HCEC 1CT (cell line): Measurements from ENCODE around the gene HSDL1.

ENCODE experiments used
- DNase-seq: peaks from one replicate; pipeline ENCODE4 v3.0.0-alpha.2; 2017

HSDL1 gene

DNA sequence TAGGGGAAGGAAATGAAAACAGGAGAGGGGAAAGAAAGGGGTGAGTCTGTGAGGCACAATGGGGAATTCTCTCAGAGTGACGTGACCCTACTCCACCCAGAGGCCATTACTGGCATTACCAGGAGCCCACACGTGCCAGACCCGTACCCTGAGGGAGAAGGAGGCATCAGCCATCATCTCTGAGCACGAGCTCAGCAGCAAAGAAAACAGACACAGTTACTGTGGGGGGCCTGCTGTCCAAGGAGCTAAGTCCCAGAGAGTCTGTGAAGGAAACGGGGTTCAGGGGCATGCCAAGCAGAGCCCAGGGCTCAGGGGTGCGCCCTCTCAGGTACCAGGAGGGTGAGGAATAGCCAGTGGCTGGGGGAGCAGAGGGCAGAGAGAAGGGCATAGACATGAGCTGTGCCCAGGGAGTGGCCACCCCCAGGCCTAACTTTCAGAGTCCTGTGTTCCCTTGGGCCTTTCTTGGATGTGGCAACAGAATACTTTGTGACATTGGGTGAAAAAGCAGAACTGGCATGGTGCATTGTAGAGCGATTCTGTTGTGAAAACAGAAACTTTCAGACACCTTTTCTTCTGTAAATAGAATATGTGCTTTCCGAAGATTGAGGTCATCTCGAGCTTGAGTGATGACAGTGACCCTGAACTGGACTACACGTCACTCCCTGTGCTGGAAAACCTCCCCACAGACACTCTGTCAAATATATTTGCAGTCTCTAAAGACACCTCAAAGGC, 30.5 kb upstream of the HSDL1 start:
- DNase-seq = peak; percentile 60

DNA sequence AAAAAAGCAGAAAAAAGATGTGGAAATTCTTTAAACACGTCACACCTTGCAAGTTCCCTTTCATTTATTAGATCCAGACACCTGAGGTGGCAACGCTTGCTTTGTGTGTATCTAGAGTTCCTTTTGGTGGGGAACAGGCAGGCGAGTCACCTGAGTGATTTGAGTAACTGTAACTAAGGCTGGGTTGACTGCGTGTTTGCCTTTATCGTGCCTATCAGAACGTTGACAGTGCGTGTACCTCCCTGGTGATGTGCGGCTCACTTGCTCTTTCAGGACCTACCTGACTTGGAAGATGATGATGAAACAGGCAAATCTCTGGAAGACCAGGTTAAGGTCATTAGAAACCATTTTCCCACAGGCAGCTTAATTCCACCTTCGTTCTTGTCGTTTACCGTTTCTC, 29.4 kb upstream of the HSDL1 start:
- no peak for DNase-seq

DNA sequence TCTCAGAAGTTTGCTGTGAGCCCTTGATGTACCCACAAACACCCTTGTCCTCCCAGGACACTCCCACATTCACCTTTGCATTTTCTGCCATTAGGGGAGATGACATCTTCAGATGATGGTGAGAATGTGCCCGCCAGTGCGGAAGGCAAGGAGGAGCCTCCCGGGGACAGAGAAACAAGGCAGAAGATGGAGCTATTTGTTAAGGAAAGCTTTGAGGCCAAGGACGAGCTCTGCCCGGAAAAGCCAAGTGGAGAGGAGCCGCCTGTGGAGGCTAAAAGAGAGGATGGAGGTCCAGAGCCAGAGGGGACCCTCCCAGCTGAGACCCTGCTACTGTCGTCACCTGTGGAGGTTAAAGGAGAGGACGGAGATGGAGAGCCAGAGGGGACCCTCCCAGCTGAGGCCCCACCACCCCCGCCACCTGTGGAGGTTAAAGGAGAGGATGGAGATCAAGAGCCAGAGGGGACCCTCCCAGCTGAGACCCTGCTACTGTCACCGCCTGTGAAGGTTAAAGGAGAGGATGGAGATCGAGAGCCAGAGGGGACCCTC, 24.9 kb upstream of the HSDL1 start:
- DNase-seq = no peak

DNA sequence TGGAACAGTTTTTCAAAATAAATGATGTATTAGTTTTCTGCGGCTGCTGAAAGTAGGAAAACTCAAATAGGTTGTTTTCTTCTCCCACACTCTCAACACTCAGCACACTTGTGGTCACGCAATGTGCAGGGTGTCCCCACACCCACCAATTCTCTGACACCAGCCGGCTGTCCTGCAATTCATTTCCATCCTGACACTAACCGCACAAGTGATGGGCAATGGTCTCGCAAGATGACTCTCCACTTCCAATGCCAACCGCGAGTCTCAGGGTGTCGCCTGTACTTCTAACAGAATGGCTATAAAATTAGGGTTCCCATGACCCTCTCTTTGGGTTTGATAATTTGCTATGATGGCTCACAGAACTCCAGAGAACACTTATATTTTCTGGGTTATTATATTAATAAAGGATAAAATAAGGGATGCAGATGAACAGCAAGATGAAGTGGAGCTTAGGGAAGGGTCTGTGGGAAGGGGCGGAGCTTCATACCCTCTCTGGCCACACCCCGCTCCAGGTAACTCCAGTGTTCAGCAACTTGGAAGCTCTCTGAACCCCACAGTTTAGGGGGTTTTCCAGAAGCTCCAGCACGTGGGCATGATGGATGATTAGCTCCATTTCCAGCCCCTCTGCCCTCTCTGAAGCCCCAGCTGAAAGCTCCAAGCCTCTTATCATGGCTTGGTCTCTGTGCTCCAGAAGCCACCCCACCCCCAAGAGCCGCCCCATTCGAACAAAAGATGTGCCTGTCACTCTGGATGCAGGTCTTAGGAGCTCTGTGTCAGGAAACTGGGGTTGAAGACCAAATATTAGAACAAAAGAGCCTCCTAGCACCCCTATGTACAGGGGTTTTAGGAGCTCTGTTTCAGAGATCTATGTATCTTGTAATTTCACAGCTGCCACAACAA, 22.1 kb upstream of the HSDL1 start:
- DNase-seq = no peak

DNA sequence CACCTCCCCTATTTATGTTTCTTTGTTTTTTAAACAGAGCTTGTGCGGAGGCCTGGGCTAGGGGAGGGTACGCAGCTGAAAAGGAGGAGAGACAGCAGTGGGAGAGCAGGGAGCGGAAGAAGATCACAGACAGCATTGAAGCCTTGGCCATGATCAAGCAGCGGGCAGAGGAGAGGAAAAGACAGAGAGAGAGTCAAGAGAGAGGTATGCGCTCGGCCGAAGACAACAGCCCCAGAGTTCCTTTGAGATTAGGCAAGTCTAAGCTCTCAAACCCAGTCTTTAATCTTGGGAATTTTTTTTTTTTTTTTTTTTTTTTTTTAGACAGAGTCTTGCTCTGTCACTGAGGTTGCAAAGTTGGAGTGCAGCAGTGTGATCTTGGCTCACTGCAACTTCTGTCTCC, 20.8 kb upstream of the HSDL1 start:
- no peak for DNase-seq

DNA sequence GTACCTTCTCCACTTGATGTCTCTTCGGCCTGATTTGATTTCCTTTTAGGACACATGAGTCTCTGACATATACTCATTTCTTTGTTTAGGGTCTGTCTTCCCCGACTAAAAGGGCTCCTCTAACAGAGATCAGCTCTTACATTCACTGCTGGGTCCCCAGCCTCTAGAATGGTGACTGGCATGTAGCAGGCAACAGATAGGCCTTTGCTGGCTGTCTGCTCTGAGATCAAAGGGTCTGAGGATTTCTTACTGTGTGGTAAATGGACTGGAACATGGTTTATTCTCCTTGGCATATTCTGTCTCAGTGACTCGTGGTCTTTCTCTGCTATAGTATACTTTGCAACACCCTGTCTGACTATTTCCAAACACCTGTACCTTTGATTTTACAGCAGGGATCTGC, 16.8 kb upstream of the HSDL1 start:
- DNase-seq = no peak

DNA sequence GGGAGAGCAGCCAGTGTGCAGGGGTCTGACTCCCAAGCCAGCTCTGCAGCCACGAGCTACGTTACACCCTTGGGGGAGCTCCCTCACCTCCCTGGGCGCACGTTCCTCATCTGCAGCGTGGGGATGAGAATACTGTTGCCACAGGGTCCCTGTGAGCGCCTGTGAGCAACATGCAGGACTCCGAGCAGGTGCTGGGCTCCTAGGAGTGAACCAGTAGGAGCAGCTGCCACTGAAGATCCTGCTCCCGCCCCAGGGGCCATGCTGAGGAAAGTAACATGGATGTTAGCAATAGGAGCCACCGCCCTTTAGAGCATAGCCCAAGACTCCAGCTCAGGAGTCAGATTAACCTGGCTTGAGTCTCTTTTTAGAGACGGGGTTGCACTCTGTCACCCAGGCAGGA, 16.1 kb upstream of the HSDL1 start:
- no peak for DNase-seq

DNA sequence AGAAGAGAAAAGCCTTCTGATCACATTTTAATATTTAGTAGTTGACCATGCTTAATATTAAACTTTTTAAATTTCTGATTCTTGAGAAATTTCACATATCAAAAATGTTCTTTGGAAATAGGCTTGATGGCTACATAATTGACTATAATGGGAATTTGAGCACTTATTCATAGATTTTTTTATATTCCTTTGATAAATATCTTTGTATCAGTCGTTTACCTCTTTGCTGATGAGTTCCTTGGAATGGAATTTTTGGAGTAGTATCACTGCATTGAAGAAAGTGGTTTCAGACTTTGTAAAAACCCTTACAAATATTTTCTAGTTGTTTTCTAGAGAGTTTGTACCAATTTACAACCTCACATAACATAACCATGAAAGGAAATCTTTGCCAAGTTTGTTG, 14.8 kb upstream of the HSDL1 start:
- no peak for DNase-seq

DNA sequence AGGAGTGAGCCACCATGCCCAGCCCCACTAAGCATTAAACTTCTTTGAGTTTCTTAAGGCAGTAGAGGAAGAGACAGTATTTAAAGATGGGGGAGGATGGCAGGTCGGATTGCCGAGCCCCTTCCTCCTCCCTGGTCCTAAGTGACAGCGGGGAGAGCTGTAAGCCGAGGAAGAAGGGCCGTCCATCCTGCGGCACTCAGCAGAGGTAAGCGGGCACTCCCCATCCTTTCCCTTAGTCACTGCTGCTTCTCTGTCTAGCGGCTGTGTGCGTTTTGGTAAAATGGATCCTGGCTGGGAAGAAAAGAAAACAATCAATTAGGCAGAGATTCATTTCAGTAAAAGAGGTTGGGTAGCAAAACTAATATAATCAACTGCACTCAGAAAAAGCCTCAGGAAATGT, 14.0 kb upstream of the HSDL1 start:
- no peak for DNase-seq

DNA sequence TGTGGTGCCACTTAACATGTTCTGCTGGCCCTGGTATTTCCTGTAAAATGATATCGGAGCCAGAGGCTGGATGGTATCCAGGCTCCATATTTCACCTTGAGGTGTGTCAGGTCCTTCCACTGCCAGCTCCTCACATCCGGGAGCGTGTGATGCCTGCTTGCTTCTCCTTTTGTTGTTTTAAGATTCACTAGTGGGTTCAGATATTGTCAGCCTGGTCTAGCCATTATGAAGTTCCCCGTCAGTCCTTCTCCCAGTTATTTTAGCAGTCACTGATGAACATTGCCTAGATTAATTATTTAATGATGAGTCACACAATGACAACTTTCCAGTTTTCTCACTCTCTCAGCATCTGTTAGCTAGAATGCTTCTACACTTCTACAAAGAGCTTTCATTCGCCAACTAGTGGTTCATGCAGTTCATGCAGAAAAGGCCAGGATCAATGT, 11.4 kb upstream of the HSDL1 start:
- DNase-seq = peak; percentile 34

DNA sequence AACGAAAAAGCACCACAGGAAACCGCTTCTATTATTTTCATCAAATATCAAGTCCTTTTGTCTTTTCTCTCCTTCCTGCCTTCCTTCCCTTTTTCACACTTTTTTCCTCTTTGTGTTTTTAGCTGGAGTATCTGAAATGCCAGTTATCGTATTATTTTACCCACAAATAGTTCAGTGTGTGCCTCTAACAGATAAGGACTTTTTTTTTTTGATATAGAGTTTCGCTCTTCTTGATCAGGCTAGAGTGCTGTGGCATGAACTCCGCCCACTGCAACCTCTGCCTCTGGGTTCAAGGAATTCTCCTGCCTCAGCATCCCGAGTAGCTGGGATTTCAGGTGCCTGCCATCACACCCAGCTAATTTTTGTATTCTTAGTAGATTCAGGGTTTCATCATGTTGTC, 10.8 kb upstream of the HSDL1 start:
- no peak for DNase-seq

DNA sequence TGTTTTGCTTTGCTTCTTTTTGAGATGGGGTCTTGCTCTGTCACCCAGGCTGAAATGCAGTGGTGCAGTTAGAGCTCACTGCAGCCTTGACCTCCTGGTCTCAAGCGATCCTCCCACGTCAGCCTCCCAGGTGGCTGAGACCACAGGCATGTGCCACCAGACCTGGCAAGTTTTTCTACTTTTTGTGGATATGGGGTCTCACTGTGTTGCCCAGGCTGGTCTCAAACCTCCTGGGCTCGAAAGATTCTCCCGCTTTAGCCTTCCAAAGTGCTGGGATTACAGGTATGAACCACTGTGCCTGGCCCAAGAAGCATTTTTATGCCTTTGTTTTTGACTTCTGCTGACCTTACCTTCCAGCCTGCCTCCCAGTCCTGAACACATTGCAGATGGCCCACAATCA, 10.2 kb upstream of the HSDL1 start:
- no peak for DNase-seq

DNA sequence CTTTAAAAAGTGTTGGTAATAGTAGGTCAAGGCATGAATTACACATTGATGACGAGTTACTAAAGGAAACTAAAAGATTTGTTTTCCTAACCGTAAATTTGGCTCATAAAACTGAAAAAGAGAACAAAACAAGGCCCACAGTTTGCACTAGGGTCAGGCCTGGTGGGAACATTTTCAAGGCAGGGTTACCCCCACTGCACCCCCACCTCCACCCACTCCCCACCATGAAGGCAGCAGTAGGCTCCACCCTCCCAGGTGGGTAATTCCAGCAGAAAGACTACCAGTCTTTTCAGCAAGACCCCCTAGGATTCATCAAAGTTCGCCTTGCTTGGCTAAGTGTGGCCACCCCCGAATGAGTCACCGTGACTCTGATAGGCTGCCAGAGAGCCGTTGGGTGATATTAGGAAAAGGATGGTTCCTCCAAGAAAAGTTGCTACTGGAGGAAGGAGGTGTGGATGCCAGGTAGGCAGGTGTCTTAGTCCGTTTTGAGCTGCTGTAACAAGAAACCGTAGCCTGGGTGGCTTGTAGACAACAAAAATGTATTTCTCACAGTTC, 8.8 kb upstream of the HSDL1 start:
- DNase-seq = no peak

DNA sequence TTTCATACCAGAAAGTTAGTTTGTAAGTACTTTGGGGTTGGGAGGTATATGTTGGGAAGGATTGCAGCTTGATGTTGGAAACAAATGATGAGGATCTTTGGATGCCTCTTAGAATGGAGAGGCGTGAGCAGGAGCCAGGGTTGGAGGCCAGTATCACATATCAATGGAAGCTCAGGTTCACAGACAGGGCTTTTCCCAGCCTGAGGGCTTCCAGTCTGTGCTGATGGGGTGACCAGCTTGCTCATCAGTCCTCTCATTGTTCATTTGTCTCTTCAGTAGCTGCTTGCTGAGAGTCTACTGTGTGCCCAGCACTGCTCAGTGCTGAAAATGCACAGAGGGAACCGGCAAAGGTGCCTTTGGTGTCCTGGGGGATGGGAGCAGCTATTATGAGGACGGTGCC, 5.9 kb upstream of the HSDL1 start:
- no peak for DNase-seq

DNA sequence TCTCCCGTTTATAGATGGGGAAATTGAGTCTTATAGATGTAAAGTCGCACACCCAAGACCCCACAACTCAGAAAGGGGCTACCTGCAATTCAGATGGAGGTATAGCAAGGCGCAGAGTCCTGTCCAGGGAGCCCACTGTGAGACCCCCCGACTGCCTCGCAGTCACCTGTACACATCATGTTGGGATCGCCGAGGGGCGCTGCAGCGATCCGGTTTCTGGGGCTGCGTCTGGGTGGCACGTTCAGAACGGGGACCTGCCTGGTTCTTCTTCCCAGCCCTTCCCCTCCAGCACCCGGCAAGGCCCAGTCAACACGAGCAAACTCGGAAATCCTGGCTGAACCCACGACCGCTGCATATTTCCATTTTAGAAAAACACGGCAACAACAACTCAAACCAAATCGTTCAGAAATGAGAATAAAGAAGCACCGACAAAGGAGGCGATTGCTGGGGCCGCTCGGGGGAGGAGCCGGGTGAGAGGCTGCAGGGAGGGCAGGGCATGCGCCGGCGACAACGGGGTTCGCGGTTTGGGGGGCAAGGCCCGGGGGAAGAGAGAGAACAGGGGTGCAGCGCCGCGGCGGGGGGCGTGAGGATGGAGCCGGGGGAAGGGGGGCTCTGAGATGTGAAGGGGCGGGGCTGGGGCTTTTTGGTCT, 643 bp downstream of the HSDL1 start:
- peak; percentile 5 for DNase-seq

DNA sequence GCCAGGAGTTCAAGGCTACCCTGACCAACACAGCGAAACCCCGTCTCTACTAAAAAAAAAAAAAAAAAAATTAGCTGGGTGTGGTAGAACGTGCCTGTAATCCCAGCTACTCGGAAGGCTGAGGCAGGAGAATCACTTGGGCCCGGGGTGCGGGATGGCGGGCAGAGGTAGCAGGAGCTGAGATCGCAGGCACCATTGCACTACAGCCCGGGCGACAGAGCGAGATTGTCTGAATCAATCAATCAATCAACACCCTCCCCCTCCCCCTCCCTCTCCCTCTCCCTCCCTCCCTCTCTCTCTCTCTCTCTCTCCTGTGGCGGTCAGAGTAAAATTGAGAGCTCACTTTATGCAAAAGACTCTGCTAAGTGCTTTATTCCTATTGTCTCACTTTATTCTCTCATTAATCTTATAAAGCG, 1.2 kb downstream of the HSDL1 start:
- no peak for DNase-seq

DNA sequence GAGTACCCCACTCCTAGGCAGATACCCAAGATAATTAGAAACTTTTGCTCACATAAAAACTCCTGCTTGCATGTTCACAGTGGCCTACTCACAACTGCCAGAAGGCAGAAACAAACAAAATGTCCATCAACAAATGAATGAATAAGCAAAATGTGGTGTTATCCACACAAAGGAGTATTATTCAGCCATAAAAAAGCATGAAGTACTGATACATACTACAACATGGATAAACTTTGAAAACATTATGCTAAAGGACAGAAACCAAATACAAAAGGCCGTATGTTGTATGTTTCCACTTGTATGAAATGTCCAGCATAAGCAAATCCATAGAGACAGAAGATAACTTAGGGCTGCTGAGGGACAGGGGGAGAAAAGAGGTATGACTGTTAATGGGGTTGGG, 1.9 kb downstream of the HSDL1 start:
- DNase-seq = no peak

DNA sequence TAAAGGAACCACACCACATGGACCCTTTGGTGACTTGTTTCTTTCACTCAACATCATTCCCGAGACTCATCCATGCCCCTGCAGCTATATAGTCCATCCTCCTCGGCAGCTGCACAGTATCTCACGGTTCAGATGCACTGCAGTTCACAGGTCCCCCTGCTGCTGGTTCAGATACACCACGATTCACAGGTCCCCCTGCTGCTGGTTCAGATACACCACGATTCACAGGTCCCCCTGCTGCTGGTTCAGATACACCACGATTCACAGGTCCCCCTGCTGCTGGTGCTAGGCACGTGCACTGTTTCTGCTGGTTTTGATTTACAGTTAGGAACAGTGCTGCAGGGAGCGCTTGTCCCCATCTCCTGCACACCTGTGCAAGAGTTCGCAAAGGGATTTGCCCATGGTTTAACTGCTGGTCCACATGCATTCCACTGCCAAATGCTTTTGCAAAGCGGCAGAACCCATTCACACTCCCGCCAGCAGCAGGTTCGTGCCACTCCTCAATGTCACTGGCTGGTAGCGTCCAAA, 3.8 kb downstream of the HSDL1 start:
- DNase-seq = no peak

DNA sequence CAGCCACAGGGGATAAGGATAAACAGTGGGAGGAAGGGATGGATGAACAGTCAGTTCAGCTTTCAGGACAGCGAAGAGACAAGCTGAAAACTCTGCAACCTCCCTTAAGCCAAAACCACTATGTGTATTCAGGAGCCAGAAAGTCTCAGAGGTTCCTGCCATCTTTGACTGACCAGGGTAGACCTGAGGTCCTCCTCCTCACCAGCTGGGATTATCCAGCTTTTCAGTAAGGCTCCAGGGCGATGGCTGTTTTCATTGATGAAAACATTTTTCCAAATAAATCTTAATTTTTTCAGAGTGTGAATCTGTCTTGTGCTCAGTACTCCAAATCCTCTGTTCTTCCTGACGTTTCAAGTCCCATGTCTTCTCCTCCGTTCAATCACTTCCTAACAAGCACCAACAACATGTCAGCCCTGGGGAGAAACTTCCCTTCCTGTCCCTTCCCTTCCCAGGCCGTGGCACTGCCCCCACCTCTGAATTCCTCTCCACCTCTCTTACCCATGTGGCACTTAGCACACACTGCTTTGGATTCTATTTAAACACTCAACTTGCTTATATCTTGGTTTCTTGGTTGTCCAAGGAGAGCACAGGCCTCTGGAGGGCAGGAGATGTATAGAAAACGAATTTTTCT, 5.2 kb downstream of the HSDL1 start:
- no peak for DNase-seq

DNA sequence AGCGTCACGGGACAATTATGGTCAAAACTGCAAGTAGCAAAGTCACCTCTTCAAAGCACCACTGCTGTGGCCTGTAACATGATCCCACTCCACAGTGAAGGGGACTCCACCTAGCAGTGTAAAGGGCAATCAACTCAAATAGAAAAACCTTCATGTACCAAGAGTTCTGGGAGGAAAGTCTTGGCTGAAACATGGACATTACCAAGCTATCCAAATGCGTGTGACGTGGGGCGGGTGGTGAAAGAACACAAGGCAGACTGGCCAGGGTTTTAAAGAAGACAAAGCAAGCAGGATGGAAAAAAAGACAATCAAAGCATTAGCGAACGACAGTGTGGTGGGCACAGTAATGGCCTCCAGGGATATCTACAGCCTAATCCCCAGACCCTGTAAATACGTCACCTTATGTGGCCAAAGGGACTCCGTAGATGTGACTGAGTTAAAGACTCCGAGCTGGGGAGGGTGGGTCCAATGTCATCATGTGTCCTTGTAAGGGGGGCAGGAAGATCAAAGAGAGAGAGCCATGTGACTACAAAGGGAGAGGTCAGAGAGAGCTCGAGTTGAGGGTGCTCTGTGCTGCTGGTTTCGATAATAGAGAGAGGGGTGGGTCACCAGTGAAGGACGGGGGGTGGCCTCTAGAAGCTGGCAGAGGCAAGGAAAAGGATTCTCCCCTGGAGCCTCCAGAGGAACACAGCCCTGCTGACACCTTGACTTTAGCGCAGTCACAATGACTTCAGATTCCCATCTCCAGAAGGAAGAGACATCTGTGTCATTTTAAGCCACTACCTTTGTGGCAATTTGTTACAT, 6.0 kb downstream of the HSDL1 start:
- no peak for DNase-seq

DNA sequence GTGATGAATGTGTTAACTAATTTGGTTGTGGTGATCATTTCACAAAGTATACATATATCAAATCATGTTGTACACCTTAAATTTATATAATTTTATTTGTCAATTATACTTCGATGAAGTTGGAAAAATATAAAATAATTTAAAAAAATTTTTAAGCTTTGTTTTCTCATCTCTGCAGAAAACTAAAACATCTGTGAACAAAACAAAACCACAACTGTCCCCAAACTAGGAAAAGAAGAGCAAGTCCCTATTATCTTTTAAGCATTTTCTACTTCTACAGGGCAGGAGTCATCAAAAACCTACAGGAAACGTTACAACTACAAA, 6.5 kb downstream of the HSDL1 start:
- no peak for DNase-seq
